GM21526 (cell line): ENCODE results near the gene BIRC7.
"Not testable (repeated sequence)": the region's sequence is repeated elsewhere in the genome, so short reads cannot be mapped to it uniquely, and the experiment has no call there.

Experiments
- ATAC-seq: cut with Tn5 transposase; IDR thresholded peaks from one replicate; pipeline ENCODE4 v1.9.1; 2021; ENCODE audit warnings: moderate library complexity; ENCODE audit not compliant: unreplicated experiment, low FRiP score

The BIRC7 gene

GRCh38 chr20:63205896-63206295 lies 29.8 kb upstream of the BIRC7 start:
- ATAC-seq: no peak

GRCh38 chr20:63206878-63207277 lies 28.8 kb upstream of the BIRC7 start:
- ATAC-seq: no peak

- ATAC-seq: no peak
These were observed 27.3 kb upstream of the BIRC7 start for GRCh38 chr20:63208346-63208909.

- no peak for ATAC-seq
These were observed 25.6 kb upstream of the BIRC7 start for GRCh38 chr20:63210011-63210605.

GRCh38 chr20:63212393-63212730 lies 23.3 kb upstream of the BIRC7 start:
- no peak for ATAC-seq

GRCh38 chr20:63212792-63213191 lies 22.9 kb upstream of the BIRC7 start:
- ATAC-seq: no peak

- ATAC-seq: no peak
These were observed 21.2 kb upstream of the BIRC7 start for GRCh38 chr20:63214514-63214913.

GRCh38 chr20:63215101-63216040 lies 20.3 kb upstream of the BIRC7 start:
- ATAC-seq: peak; percentile 23

GRCh38 chr20:63216041-63216848 lies 19.5 kb upstream of the BIRC7 start, which contains the start of gene YTHDF1:
TSS of gene YTHDF1 (minus strand) at chr20:63216131. CDS start at chr20:63215892, 239 bp downstream.
- peak; percentile 78 for ATAC-seq

- ATAC-seq: no peak
These were observed 18.7 kb upstream of the BIRC7 start for GRCh38 chr20:63216849-63217471.

- no peak for ATAC-seq
These were observed 18.0 kb upstream of the BIRC7 start for GRCh38 chr20:63217706-63218105.

- ATAC-seq: no peak
These were observed 16.8 kb upstream of the BIRC7 start for GRCh38 chr20:63218701-63219446.

GRCh38 chr20:63219447-63219821 lies 16.3 kb upstream of the BIRC7 start:
- no peak for ATAC-seq

GRCh38 chr20:63219866-63220521 lies 15.7 kb upstream of the BIRC7 start:
- no peak for ATAC-seq

GRCh38 chr20:63220696-63221399 lies 14.9 kb upstream of the BIRC7 start:
- no peak for ATAC-seq

GRCh38 chr20:63221400-63222053 lies 14.2 kb upstream of the BIRC7 start:
- not testable (repeated sequence) for ATAC-seq

GRCh38 chr20:63222541-63222940 lies 13.2 kb upstream of the BIRC7 start:
- ATAC-seq: no peak
